Vagina (tissue), 2 donors: ENCODE results near the gene SLC7A9.

ENCODE experiments used
- POLR2A ChIP-seq, 2 donors: fragments of 450-650 bp; IDR thresholded peaks; one replicate each; pipeline ENCODE4 v1.6.1; 2017; ENCODE audit warnings: antibody characterized with exemption in 2 of 2, mild to moderate bottlenecking in 2 of 2, moderate library complexity in 2 of 2
- POLR2AphosphoS5 ChIP-seq, 2 donors: sonication (generic); formaldehyde crosslinking; IDR thresholded peaks; one replicate each; pipeline ENCODE4 v1.9.0; 2017; ENCODE audit warnings: antibody characterized with exemption in 2 of 2, mild to moderate bottlenecking in 2 of 2, low read depth in 1 of 2; ENCODE audit not compliant: insufficient read depth in 1 of 2
- TF ChIP-seq, protein P1 (sequence below), 3 experiments: fragments of 450-650 bp in 2 of 3; fragments of 200-600 bp in 1 of 3; sonication (generic) in 1 of 3; IDR thresholded peaks; one replicate each; pipeline ENCODE4 v1.5.1; 2017 to 2019; ENCODE audit warnings: antibody characterized with exemption in 3 of 3, mild to moderate bottlenecking in 2 of 3, moderate library complexity in 2 of 3

DNA sequence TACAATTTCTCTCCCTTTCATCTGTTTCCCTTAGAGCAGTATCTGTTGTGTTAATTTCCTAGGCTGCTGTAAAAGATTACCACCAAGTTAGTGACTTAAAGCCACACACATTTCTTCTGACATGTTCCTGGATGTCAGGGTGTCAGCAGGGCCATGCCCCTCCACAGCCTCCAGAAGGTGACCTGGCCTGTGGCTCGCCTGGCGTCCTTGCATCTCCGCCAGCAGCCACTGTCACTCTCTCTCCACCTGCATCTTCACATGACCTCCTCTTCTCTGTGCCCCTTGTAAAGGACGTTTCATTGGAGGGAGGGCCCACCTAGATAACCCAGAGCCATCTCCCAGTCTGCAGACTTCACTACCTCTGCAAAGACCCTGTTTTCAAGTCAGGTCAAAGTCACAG, 61.3 kb downstream of the SLC7A9 start:
- TF ChIP-seq, protein P1, sequence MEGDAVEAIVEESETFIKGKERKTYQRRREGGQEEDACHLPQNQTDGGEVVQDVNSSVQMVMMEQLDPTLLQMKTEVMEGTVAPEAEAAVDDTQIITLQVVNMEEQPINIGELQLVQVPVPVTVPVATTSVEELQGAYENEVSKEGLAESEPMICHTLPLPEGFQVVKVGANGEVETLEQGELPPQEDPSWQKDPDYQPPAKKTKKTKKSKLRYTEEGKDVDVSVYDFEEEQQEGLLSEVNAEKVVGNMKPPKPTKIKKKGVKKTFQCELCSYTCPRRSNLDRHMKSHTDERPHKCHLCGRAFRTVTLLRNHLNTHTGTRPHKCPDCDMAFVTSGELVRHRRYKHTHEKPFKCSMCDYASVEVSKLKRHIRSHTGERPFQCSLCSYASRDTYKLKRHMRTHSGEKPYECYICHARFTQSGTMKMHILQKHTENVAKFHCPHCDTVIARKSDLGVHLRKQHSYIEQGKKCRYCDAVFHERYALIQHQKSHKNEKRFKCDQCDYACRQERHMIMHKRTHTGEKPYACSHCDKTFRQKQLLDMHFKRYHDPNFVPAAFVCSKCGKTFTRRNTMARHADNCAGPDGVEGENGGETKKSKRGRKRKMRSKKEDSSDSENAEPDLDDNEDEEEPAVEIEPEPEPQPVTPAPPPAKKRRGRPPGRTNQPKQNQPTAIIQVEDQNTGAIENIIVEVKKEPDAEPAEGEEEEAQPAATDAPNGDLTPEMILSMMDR (IDR thresholded peaks at IDR 0.05), result no peak
- TF ChIP-seq POLR2AphosphoS5 (IDR thresholded peaks at IDR 0.05; ENCODE audit: insufficient read depth in 1 of 2, low read depth in 1 of 2), result no peak
- no peak for TF ChIP-seq POLR2A (IDR thresholded peaks at IDR 0.05)
